HAP-1 (cell line): ENCODE measurements around the gene GLIS2.

Experiments used
- DNase-seq, 2 experiments: peaks; one replicate each; pipeline ENCODE4 v3.0.0-alpha.2; 2016 to 2020; ENCODE audit warnings: low spot score in 2 of 2
- H3K27me3 ChIP-seq: fragments of 250-450 bp; sonication (Bioruptor Pico); 2 replicates; pipeline ENCODE4 v1.5.1; 2020; ENCODE audit warnings: low read depth, mild to moderate bottlenecking, moderate library complexity
- H3K36me3 ChIP-seq: fragments of 250-450 bp; sonication (Bioruptor Pico); replicated peaks from 2 replicates; pipeline ENCODE4 v1.5.1; 2020; ENCODE audit warnings: mild to moderate bottlenecking
- H3K4me1 ChIP-seq: fragments of 250-450 bp; sonication (Bioruptor Pico); 2 replicates; pipeline ENCODE4 v1.5.1; 2020; ENCODE audit warnings: mild to moderate bottlenecking
- H3K4me3 ChIP-seq: fragments of 250-450 bp; sonication (Bioruptor Pico); 2 replicates; pipeline ENCODE4 v1.5.1; 2020; ENCODE audit warnings: mild to moderate bottlenecking, moderate library complexity
- H3K9me3 ChIP-seq: fragments of 250-450 bp; sonication (Bioruptor Pico); 2 replicates; pipeline ENCODE4 v1.5.1; 2020; ENCODE audit warnings: mild to moderate bottlenecking, moderate library complexity
- in situ Hi-C: fragments of 300-500 bp; cut with MboI; formaldehyde crosslinking; loops from 3 replicates; pipeline ENCODE4 v1.14.3; 2020; ENCODE audit warnings: low sequenced_read_pairs, inconsistent platforms, mixed read lengths

Gene GLIS2

DNA sequence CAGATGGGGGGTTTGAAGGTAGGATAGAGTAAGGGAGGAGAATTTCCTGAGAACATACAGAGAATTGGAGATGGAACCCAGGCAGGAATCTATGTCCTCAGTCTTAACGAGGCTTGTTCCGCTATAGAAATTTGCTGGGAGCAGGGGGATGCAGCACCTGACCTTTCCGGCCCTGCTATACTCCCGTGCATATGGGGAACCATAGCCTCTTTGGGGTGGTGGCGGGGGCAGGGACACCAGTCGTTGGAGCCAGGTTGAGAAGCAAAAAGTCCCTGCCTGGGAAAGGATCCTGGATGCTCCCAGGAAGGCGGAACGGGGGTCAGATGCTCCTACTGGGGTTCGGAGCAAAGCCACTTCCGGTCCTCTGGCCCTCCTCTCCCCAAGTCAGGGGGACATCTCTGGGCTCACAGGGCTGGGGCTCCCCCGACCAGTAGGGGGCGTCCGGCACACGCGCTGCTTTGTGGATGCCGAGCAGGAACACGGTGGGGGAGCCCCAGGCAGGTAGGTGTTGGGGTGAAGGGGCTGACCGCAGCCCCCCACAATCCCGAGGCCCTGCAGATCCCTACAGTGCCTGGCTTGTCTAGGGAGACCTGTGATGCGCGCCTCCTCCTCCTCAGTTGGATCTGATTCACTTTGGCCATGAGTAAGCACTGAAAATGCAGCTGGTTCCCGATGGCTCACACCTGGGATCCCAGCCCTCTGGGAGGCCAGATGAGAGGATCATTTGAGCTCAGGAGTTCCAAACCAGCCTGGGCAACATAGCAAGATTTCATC is 27.5 kb upstream of the GLIS2 start:
- peak; percentile 40 to 89 for DNase-seq
- in situ Hi-C loops = no loop called here
- H3K36me3 ChIP-seq = no peaks in the 10 kb centered on the region
- no peaks in the 10 kb centered on the region for H3K4me1 ChIP-seq
- no peak overlapping the region for H3K4me3 ChIP-seq
- H3K27me3 ChIP-seq = no peaks in the 10 kb centered on the region
- H3K9me3 ChIP-seq = no peaks in the 10 kb centered on the region

DNA sequence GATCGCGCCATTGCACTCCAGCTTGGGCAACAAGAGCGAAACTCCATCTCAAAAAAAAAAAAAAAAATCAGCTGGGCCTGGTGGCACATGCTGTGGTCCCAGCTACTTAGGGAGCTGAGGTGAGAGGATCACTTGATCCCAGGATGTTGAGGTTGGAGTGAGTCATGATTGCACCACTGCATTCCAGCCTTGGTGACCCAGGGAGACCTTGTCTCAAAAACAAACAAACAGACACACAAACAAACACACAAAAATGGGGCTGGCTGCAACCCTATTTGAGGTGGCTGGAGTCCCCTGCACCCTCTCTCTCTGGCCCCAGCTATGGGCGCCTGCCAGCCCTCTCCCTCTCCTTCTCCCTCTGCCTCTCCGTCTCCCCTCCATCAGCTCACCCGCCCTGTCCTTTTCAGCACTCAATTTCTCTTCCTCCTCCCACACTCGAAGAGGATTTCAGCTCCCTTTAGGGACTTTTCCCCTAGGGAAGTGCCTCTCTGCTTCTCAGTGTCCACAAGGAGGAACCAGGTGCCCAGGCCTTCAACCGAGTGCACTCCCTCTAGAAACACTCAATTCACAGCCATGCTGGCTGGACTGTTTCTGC is 25.5 kb upstream of the GLIS2 start:
- H3K9me3 ChIP-seq = no peaks in the 10 kb centered on the region
- H3K27me3 ChIP-seq = no peaks in the 10 kb centered on the region
- no peak overlapping the region for H3K4me3 ChIP-seq
- in situ Hi-C loops = no loop called here
- DNase-seq = no peak
- H3K4me1 ChIP-seq = no peaks in the 10 kb centered on the region
- H3K36me3 ChIP-seq = no peaks in the 10 kb centered on the region

DNA sequence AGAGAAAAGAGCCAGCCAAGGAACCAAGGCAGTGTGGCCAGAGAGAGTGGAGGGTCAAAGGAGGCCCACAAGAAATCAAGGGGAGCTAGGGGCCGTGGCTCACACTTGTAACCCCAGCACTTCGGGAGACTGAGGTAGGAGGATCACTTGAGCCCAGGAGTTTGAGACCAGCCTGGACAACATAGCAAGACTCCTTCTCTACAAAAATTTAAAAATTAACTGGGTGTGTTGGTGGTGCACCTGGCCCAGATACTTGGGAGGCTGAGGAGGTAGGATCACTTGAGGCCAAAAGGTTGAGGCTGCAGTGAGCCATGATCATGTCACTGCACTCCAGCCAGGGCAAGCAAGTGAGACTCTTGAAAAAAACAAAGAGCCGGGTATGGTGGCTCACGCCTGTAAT is 24.2 kb upstream of the GLIS2 start:
- Histone ChIP-seq H3K27me3 (no peaks in the 10 kb centered on the region), H3K4me3 (no peak overlapping the region), H3K9me3 (no peaks in the 10 kb centered on the region), H3K4me1 (no peaks in the 10 kb centered on the region), H3K36me3 (no peaks in the 10 kb centered on the region)
- in situ Hi-C loops = no loop called here
- no peak for DNase-seq

DNA sequence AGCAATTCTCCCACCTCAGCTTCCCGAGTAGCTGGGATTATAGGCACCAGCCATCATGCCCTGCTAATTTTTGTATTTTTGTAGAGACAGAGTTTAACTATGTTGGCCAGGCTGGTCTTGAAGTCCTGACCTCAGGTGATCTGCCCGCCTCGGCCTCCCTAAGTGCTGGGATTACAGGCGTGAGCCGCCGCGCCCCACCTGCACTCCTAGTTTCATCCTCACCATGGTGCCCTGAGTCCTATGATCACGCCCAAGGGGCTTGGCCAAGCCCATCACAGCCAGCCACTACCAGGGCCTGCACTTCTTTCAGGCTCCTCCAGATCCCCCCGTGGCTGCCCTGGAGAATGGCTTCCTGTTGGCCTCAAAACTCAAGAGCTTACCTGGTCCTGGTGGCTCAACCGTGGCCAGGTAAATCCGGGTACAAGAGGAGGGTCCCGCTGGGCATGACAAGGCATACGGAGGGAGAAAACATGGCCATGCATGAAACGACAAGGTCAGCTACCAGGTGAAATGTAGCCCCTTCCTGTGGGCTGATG is 22.6 kb upstream of the GLIS2 start:
- Histone ChIP-seq H3K36me3 (no peaks in the 10 kb centered on the region), H3K9me3 (no peaks in the 10 kb centered on the region), H3K27me3 (no peaks in the 10 kb centered on the region), H3K4me1 (no peaks in the 10 kb centered on the region), H3K4me3 (no peak overlapping the region)
- in situ Hi-C loops = no loop called here
- no peak for DNase-seq

DNA sequence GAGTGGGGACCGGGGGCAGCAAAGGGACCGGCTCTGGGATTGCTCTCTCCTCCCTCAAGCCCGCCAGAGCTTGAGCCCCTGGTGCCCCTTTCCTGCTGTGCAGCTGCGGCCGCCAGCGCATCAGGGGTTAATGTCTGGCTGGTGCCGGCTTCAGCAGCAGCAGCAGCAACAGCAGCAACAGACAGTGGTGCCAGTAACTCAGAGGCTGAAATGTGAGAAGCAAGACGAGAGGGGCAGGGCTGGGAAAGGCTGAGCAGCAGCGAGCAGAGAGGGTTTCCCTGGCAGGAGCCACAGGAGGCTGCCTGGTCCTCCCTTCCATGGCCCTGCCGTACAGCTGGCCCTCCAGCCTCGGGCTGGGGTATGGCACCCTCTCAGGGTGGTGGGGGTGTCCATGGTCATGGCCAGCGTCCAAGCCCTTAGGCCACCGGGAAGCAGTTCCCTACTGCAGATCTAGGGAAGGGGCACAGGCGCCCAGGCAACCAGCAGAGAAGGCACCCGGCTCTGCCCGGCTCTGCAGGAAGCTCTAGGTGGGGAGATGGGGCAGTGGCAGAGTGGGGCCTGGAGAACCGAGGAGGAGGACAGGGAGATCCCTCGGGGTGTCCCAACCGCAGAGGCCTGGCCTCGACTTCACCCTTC is 21.9 kb upstream of the GLIS2 start:
- in situ Hi-C loops = no loop called here
- Histone ChIP-seq H3K9me3 (no peaks in the 10 kb centered on the region), H3K27me3 (no peaks in the 10 kb centered on the region), H3K4me1 (no peaks in the 10 kb centered on the region), H3K36me3 (no peaks in the 10 kb centered on the region), H3K4me3 (no peak overlapping the region)
- no peak for DNase-seq

DNA sequence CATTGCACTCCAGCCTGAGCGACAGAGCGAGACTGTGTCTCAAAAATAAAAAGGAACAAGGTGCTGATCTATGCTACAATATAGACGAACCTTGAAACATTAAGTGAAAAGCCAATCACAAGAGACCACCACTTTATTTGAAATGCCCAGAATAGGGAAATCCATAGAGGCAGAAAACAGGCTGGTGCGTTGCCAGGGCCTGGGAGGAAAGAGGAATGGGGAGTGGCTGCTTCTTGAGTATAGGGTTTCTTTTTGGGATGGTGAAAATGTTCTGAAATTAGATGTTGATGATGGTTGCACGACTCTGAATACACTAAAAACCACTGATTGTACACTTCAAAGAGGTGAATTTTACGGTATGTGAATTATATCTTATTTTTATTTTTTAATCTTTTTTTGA is 20.3 kb upstream of the GLIS2 start:
- H3K27me3 ChIP-seq = no peaks in the 10 kb centered on the region
- DNase-seq = no peak
- peaks cover 5% of the 10 kb centered on the region for H3K4me1 ChIP-seq
- H3K36me3 ChIP-seq = no peaks in the 10 kb centered on the region
- no peaks in the 10 kb centered on the region for H3K9me3 ChIP-seq
- H3K4me3 ChIP-seq = no peak overlapping the region
- in situ Hi-C loops = no loop called here

DNA sequence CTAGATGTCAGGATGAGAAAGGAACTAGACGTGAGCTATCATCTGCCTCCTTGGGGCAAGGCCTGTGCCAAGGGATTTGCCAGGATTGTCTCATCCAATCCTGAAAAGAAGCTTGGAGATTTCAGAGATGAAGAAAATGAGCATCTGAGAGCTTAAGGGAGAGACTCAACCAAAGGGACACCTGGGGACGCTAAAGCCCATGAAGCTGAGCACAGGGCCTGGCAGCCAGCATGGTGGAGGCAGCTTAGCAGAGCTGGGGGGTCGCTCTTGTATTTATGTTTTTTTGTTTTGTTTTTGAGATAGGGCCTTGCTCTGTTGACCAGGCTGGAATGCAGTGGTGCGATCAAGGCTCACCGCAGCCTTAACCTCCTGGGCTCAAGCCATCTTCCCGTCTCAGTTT is 18.4 kb upstream of the GLIS2 start:
- no peaks in the 10 kb centered on the region for H3K36me3 ChIP-seq
- no peak for DNase-seq
- peaks cover 5% of the 10 kb centered on the region for H3K4me1 ChIP-seq
- H3K4me3 ChIP-seq = no peak overlapping the region
- in situ Hi-C loops = no loop called here
- H3K27me3 ChIP-seq = no peaks in the 10 kb centered on the region
- no peaks in the 10 kb centered on the region for H3K9me3 ChIP-seq

DNA sequence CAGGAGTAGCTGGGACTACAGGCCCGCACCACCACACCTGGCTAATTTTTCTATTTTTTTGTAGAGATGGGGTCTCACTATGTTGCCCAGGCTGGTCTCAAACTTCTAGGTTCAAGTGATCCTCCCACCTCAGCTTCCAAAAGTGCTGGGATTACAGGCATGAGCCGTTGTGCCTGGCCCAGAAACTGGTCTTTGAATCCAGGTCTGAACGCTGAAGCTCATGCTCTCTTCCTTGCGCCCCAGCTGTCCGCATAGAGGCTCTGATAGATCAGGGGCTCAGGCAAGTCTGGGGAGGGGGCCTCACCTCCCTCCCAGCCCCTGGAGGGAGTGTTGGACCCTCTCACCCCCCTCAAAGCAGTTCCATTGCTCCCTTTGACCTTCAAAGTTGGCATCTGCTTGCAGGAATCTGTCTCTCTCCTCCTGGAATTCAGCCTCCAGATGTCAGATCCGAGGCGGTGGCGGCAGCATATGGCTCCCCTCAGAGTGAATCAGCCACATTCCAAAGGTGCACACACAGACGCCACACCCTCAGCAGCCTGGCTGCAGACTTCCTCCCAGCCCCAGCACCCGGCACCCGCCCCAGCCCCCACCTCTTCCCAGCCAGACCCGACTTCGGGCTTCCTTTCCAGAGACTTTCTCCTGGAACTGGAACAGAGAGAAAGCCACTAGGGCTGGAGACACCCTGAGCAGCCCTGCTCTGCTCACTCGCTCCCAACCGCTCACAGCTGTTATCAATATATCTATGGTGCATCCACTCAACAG is 16.9 kb upstream of the GLIS2 start:
- H3K36me3 ChIP-seq = 0 out of 2 replicates have a peak, but pooled peaks cover 3% of the 10 kb centered on the region
- peaks cover 5% of the 10 kb centered on the region for H3K4me1 ChIP-seq
- in situ Hi-C loops = no loop called here
- no peaks in the 10 kb centered on the region for H3K9me3 ChIP-seq
- H3K27me3 ChIP-seq = no peaks in the 10 kb centered on the region
- H3K4me3 ChIP-seq = no peak overlapping the region
- peak; percentile 38 to 74 for DNase-seq

DNA sequence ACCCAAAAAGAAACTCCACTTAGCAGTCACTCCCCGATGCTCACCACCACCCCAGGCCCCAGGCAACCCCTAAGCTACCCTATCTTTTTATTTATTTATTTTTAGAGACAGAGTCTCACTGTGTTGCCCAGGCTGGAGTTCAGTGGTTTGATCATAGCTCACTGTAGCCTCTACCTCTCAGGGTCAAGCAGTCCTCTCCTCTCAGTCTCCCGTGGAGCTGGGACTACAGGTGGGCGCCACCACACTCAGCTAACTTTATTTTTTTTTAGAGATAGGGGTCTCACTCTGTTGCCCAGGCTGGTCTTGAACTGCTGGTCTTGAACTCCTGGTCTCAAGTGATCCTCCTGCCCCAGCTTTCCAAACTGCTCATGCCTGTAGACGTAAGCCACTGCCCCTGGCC is 14.7 kb upstream of the GLIS2 start:
- in situ Hi-C loops = no loop called here
- no peak for DNase-seq
- Histone ChIP-seq H3K36me3 (peaks cover 12% of the 10 kb centered on the region), H3K27me3 (no peaks in the 10 kb centered on the region), H3K9me3 (no peaks in the 10 kb centered on the region), H3K4me1 (peaks cover 5% of the 10 kb centered on the region), H3K4me3 (no peak overlapping the region)

DNA sequence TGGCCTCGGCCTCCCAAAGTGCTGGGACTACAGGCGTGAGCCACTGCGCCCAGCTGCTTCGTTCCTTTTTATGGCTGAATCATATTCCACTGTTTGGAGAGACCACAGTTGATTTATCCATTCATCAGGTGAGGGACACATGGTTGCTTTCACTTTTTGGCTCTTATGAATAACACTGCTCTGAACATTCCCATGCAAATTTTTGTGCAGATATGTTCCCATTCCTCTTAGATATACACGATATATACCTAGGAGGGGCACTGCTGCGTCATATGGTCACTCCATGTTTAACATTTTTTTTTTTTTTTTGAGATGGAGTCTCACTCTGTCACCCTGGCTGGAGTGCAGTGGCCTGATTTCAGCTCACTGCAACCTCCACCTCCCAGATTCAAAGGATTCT is 13.9 kb upstream of the GLIS2 start:
- H3K4me1 ChIP-seq = peaks cover 11% of the 10 kb centered on the region
- H3K4me3 ChIP-seq = no peak overlapping the region
- peaks cover 12% of the 10 kb centered on the region for H3K36me3 ChIP-seq
- H3K9me3 ChIP-seq = no peaks in the 10 kb centered on the region
- in situ Hi-C loops = no loop called here
- H3K27me3 ChIP-seq = no peaks in the 10 kb centered on the region
- DNase-seq = no peak

DNA sequence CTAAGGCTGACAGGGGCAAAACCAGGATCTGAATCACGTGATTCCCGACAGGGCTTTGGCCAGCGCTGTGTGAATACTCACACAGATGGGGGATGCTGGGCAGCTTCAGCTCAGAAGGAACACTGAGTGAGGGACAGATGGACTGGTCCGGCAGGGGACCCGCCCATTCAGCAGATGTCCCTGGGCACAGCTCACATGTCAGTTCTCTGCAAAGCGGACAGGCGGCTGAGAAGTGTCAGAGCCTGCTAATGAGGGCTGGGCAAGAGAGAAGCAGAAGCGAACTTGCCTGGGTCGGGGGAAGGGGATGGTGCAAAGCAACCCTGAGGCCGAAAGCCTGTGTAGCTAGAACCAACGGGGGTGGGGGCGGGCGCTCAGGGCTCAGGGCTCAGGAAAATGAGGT is 11.9 kb upstream of the GLIS2 start:
- Histone ChIP-seq H3K4me3 (no peak overlapping the region), H3K4me1 (peaks cover 14% of the 10 kb centered on the region), H3K27me3 (no peaks in the 10 kb centered on the region), H3K9me3 (no peaks in the 10 kb centered on the region), H3K36me3 (peaks cover 12% of the 10 kb centered on the region)
- in situ Hi-C loops = no loop called here
- no peak for DNase-seq

DNA sequence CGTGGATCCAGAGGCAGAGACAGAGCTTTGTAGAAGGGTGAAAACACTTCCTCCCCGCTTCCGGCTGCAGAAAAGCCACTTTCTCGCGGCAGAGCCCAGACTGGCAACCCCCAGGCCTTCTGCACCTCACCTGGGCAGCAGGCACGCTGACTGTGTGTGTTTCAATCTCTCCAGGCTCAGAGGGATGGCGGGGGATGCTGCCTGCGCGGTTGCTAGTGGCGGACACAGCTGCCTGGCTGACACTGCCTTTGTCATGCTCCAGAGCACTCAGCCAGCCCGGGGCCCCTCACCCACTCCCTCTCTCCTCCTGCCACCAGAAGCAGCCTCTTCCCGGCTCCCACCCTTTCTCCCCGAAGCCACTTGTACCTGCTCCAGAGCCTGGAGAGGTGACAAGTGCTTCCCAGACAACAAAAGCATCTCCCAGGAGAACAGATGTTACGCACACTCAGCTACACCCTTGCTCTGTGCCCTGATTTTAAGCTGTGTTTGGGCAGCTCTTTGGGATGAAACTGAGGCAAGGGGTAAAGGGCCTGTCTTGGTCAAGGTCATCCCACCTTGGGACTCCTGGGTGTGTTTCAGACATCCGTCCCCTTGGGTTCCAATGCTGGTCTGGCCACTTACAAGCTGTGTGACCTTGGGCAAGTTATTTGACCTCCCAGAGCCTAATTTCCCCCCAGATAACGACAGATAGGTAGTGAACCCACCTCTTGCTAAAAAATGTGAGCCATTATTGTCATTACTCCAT is 9.2 kb upstream of the GLIS2 start:
- no peaks in the 10 kb centered on the region for H3K27me3 ChIP-seq
- H3K4me1 ChIP-seq = peaks cover 9% of the 10 kb centered on the region
- H3K36me3 ChIP-seq = peaks cover 12% of the 10 kb centered on the region
- peak in 1 of 2 experiments; percentile 54 for DNase-seq
- H3K9me3 ChIP-seq = no peaks in the 10 kb centered on the region
- H3K4me3 ChIP-seq = peak overlapping the region; percentile 66
- in situ Hi-C loops = no loop called here
